Measurements from ENCODE around the gene OSBPL7.

The OSBPL7 gene

GRCh38 chr17:47850692-47851573 lies 29.3 kb upstream of the OSBPL7 start, which contains the start of gene SP6:
Gene SP6 (minus strand): TSS chr17:47851163. CDS start chr17:47848429, 2,734 bp downstream.
- TF ChIP-seq USF1 (IDR thresholded peaks at IDR 0.05) (no peak), YY1 (IDR thresholded peaks at IDR 0.05; ENCODE audit: low read depth) (no peak), TEAD4 (IDR thresholded peaks at IDR 0.05) (no peak; the same call in 1 of the 2 replicates), TAF1 (IDR thresholded peaks at IDR 0.05; ENCODE audit: low read depth) (no peak; the same call in 1 of the 2 replicates), RAD21 (IDR thresholded peaks at IDR 0.05; ENCODE audit: low read depth) (peak; percentile 7; the same call in 1 of the 2 replicates), EGR1 (IDR thresholded peaks at IDR 0.05) (no peak), REST (IDR thresholded peaks at IDR 0.05; ENCODE audit: low read depth) (no peak), TCF12 (IDR thresholded peaks at IDR 0.05; ENCODE audit: low read depth) (no peak), MAX (IDR thresholded peaks at IDR 0.05) (peak; percentile 51), ZBTB7A (IDR thresholded peaks at IDR 0.05; ENCODE audit: low read depth) (peak; percentile 23), CREB1 (IDR thresholded peaks at IDR 0.05; ENCODE audit: low read depth) (no peak), CEBPB (IDR thresholded peaks at IDR 0.05) (no peak), NFIC (IDR thresholded peaks at IDR 0.05) (peak; percentile 26; the same call in 1 of the 2 replicates), FOXM1 (IDR thresholded peaks at IDR 0.05; ENCODE audit: borderline replicate concordance, low read depth) (no peak), EP300 (IDR thresholded peaks at IDR 0.05; ENCODE audit: borderline replicate concordance) (no peak)

- no peak for TF ChIP-seq TEAD4 (IDR thresholded peaks at IDR 0.05)
Measured at GRCh38 chr17:47850373-47850691, 28.7 kb upstream of the OSBPL7 start.

GRCh38 chr17:47848198-47848513 lies 26.6 kb upstream of the OSBPL7 start:
- TF ChIP-seq ZBTB7A (IDR thresholded peaks at IDR 0.05; ENCODE audit: low read depth) (no peak), NFIC (IDR thresholded peaks at IDR 0.05) (no peak), TCF12 (IDR thresholded peaks at IDR 0.05; ENCODE audit: low read depth) (no peak), EP300 (IDR thresholded peaks at IDR 0.05; ENCODE audit: borderline replicate concordance) (no peak), CREB1 (IDR thresholded peaks at IDR 0.05; ENCODE audit: low read depth) (no peak), TAF1 (IDR thresholded peaks at IDR 0.05; ENCODE audit: low read depth) (no peak), REST (IDR thresholded peaks at IDR 0.05; ENCODE audit: low read depth) (no peak), CEBPB (IDR thresholded peaks at IDR 0.05) (no peak), USF1 (IDR thresholded peaks at IDR 0.05) (no peak), MAX (IDR thresholded peaks at IDR 0.05) (no peak), YY1 (IDR thresholded peaks at IDR 0.05; ENCODE audit: low read depth) (no peak), EGR1 (IDR thresholded peaks at IDR 0.05) (no peak)

- TF ChIP-seq TCF12 (IDR thresholded peaks at IDR 0.05; ENCODE audit: low read depth) (no peak), MAX (IDR thresholded peaks at IDR 0.05) (no peak), ZBTB7A (IDR thresholded peaks at IDR 0.05; ENCODE audit: low read depth) (peak; percentile 77; the same call in 1 of the 2 replicates), USF1 (IDR thresholded peaks at IDR 0.05) (no peak), TEAD4 (IDR thresholded peaks at IDR 0.05) (no peak), TAF1 (IDR thresholded peaks at IDR 0.05; ENCODE audit: low read depth) (no peak), CEBPB (IDR thresholded peaks at IDR 0.05) (no peak), EP300 (IDR thresholded peaks at IDR 0.05; ENCODE audit: borderline replicate concordance) (no peak), FOXM1 (IDR thresholded peaks at IDR 0.05; ENCODE audit: borderline replicate concordance, low read depth) (no peak), EGR1 (IDR thresholded peaks at IDR 0.05) (no peak), RAD21 (IDR thresholded peaks at IDR 0.05; ENCODE audit: low read depth) (peak; percentile 34; the same call in 1 of the 2 replicates), REST (IDR thresholded peaks at IDR 0.05; ENCODE audit: low read depth) (no peak), NFIC (IDR thresholded peaks at IDR 0.05) (no peak), CREB1 (IDR thresholded peaks at IDR 0.05; ENCODE audit: low read depth) (no peak), YY1 (IDR thresholded peaks at IDR 0.05; ENCODE audit: low read depth) (no peak)
Measured at GRCh38 chr17:47847341-47848197, 26.0 kb upstream of the OSBPL7 start.

Measured in Ishikawa (cell line).